Measurements from ENCODE around the gene EMC6.

EMC6 gene

GRCh38 chr17:3656353-3656752 is 12.3 kb upstream of the EMC6 start:
- DNase-seq (ENCODE audit: low read depth), result no peak

GRCh38 chr17:3656755-3657587 is 11.6 kb upstream of the EMC6 start:
- no peak for DNase-seq (ENCODE audit: low read depth)

DNA sequence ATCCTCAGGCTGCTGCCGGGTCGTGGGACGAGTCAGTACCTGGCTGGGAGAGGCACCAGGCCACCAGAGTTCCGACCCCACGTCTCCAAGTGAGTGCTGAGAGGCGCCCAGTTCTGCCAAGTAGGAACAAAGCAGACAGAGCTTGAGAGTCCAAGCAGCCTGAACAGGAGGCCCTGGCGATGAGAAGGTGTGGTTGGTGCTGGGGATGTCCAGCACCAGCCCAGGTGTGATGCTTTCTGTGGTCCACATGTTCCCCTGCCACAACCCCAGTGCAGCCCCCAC is 11.1 kb upstream of the EMC6 start:
- DNase-seq (ENCODE audit: low read depth), result no peak

GRCh38 chr17:3657874-3658783 is 10.5 kb upstream of the EMC6 start:
- no peak for DNase-seq (ENCODE audit: low read depth)

DNA sequence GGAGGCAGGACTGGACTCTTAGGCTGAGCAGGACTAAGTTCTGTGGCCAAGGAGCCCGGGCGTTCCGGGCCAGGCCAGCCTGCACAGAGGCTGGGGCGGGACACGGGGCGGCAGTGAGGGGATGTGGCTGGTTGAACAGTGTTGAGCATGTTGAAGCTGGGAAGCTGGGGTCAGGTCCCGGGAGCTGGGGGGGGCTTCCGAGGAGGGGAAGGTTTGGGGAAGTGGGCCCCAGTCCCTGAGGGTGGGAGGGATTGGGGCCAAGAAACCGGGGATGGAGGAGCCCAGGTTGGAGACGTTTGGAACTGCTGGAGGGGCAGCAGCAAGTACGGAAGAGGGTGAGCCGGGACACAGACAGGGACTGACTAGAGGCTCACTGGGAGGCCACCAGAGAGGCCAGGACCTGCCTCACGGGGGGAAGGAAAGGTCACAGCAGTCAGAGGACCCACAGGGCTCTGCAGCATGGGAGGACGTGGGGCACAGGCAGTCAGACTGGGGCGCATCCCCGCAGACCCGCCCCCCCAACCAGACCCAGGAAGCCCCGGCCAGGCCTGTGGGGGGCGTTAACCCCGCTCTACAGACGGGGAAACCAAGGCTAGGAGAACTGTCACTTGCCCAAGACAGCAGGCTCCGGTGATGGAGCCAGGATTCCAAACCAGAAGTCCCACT is 9.7 kb upstream of the EMC6 start:
- no peak for DNase-seq (ENCODE audit: low read depth)

GRCh38 chr17:3659541-3660111 is 9.0 kb upstream of the EMC6 start:
- DNase-seq (ENCODE audit: low read depth), result no peak

DNA sequence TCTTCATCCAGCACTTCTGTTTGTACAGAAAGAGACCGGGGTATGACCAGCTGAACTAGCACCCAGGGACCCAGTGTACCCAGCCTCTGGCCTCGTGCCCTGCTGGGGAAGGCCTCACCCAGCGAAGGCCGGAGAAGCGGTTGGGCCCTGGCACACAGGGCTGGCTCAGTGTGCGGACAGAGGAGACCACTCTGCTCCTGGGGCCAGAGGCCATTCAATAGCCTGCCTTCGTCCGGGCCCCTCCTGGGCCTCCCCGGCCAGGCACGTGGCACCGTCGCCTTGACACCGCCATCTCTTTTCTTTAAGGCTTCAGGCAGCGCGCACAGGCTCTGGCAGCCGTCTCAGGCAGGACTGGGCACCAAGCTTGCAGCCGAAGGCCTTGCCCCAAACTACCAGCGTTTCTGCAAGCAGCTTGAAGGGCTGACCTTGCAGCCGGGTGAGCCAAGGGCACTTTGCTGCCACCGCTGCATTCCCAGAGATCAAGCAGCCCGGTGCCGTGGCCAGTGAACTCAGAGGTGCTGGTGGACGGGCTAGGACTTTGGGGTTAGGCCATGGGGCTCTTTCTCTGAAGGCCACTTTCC is 8.2 kb upstream of the EMC6 start:
- no peak for DNase-seq (ENCODE audit: low read depth)

- no peak for DNase-seq (ENCODE audit: low read depth)
These were observed 5.3 kb upstream of the EMC6 start for GRCh38 chr17:3663102-3664011.

DNA sequence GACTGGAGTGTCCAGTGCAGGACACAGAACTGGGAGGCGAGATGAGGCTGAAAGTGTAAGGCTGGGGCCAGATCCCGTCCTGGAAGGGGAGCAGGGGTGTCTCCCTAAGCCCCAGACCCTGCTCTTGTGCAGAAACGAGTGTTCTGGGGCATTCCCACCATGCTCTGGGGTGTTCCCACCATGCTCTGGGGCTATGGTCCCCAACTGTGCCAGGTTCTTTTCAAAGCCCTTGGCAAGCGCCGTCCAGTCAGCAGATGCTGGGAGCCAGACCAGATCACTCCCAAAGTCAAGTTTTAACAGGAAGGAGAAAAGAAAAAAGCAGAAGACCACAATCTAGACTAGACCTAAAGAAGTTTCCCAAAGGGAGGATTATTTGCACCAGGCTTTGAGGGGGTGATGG is 2.8 kb upstream of the EMC6 start:
- no peak for DNase-seq (ENCODE audit: low read depth)

- DNase-seq (ENCODE audit: low read depth), result no peak
These were observed 2.1 kb upstream of the EMC6 start for GRCh38 chr17:3666516-3666915.

- DNase-seq (ENCODE audit: low read depth), result peak; percentile 13
These were observed 990 bp upstream of the EMC6 start for GRCh38 chr17:3667366-3668278.

- no peak for DNase-seq (ENCODE audit: low read depth)
These were observed 404 bp downstream of the EMC6 start for GRCh38 chr17:3669085-3669347.

DNA sequence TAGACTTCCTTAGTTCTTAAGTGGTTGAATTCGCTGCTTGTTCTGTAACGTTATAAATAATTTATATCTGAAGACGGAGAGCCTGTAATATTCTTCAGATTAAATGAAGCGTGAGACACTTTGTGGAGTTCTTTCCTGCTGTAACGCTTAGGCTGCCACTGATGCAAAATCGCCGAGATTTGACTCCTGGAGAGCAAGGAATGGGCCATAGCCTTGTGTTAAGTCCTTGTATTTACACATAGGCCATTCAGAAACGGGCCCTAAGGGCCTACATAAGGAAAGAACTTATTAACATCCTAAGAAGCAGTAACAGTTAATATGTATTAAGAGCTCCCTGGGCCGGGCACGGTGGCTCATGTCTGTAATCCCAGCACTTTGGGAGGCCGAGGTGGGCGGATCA is 936 bp downstream of the EMC6 start:
- no peak for DNase-seq (ENCODE audit: low read depth)

- DNase-seq (ENCODE audit: low read depth), result no peak
These were observed 4.0 kb downstream of the EMC6 start for GRCh38 chr17:3672571-3672970.

DNA sequence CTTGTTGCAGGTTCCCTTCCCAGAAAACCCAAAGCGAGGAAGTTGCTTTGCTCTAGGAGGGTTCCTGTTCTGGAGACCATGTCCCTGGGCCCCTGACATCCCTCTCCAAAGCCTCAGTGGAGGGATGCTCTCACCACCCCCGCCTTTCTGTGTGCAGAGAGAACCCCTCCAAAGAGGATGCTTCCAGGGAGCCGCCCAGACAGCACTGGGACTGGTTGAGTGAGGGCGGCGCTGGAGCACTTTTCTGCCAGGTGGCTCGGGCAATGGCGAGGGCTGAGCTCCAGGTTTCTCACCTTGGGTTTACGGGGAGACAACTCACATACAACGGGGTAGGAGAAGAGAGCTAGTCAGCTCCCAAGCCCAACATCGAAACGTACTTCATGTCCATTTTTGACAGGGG is 7.3 kb downstream of the EMC6 start:
- DNase-seq (ENCODE audit: low read depth), result no peak

DNA sequence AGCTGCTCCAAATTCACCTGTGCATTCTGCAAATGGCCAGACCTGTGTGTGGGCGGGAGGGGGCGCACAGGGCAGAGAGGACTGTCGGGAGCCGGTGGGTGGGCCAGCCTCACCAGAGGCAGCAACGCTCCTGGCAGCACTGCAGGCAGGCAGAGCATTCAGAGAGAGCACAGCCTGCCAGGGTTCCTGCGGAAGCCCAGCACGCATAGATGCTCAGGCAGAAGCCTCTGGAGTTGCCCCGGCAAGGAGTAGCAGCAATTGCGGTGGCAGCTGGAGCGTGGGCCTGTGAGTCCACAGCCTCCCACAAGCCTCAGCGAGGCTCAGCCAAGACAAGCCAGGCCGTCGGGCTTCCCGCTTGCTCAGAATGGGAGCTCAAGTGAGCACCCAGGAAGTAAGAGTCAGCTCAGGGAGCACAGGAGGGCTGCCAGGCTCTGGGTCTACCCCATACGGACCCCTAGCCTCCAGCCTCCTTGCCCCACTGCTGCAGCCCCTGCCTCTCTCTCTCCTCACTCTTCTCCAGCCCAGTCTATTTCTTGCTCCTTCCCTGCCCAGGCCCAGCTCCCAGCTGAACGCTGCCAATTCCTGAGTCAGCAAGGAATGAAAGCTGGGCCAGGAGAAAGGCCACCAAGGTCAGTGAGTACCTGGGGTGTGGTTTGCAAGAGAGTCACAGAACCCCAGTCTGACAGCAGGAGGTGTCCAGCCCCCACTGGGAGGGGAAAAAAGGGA is 9.6 kb downstream of the EMC6 start:
- DNase-seq (ENCODE audit: low read depth), result no peak

GRCh38 chr17:3678821-3679530 is 10.4 kb downstream of the EMC6 start:
- DNase-seq (ENCODE audit: low read depth), result no peak

- no peak for DNase-seq (ENCODE audit: low read depth)
These were observed 11.0 kb downstream of the EMC6 start for GRCh38 chr17:3679531-3680126.

DNA sequence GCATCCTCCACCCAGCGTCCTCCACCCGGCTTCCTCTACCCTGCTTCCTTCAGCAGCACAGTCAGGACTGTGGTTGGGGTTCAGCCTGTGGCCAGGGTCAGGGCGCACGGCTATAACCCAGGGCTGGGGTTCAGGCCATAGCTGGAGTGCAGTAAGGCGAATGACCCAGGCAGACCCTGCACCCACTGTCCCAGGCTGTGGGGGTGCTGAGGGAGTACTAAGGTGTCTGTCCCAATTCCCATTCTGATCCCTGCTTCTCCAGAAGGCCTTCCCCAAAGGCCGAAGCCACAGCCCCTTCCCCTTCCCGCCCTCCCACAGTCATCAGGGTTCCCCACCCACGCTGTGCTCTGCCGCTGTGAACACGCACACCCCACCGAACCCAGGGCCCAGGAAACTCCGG is 12.4 kb downstream of the EMC6 start:
- DNase-seq (ENCODE audit: low read depth), result no peak

Data from T-helper 22 cell (primary cell).